Measurements from ENCODE around the gene DNAH2. TPM values are rescaled to one million over a fixed set of nuclear protein-coding genes. Genes with fewer than 3 reads are reported as not detected.

DNAH2 gene
- total and polyA plus RNA-seq, 9 of the 15 experiments (the other 6 are each of a cell fraction or from before 2014, with no cell fraction given), result 0.03 TPM; not detected in 8

- peak; percentile 99 for TF ChIP-seq KDM5B (IDR thresholded peaks at IDR 0.05; ENCODE audit: insufficient replicate concordance, low read depth, low read length)
- no peak for TF ChIP-seq ZNF311 (CRISPR knock-in tag; IDR thresholded peaks at IDR 0.05)
- no peak for TF ChIP-seq FOXO4 (CRISPR knock-in tag; IDR thresholded peaks at IDR 0.05)
- peak in 1 of 2 experiments; percentile 64; a peak in 1 of 4 replicates for TF ChIP-seq CSDE1 (IDR thresholded peaks at IDR 0.05)
- TF ChIP-seq NFATC3 (IDR thresholded peaks at IDR 0.05), result no peak
- TF ChIP-seq U2AF2 (optimal IDR thresholded peaks at IDR 0.05; ENCODE audit: low read depth, low read length), result no peak
- TF ChIP-seq CHD1 (IDR thresholded peaks at IDR 0.05; ENCODE audit: low read length), result peak; percentile 96
- peak; percentile 68; the same call in 1 of the 2 replicates for TF ChIP-seq MXI1 (IDR thresholded peaks at IDR 0.05; ENCODE audit: low read depth, low read length)
- no peak for TF ChIP-seq SRSF9 (IDR thresholded peaks at IDR 0.05; ENCODE audit: borderline replicate concordance, low read depth, low read length)
- TF ChIP-seq ZZZ3 (IDR thresholded peaks at IDR 0.05), result no peak
- TF ChIP-seq HMGXB4 (CRISPR knock-in tag; IDR thresholded peaks at IDR 0.05), result 0 out of 2 replicates have a peak, but pooled peaks have one; percentile 1
- TF ChIP-seq ELF2 (CRISPR knock-in tag; IDR thresholded peaks at IDR 0.05), result no peak
- 0 out of 2 replicates have a peak, but pooled peaks have one; percentile 81 for TF ChIP-seq NFRKB (IDR thresholded peaks at IDR 0.05; ENCODE audit: low read depth)
- TF ChIP-seq BCLAF1 (IDR thresholded peaks at IDR 0.05; ENCODE audit: borderline replicate concordance in 1 of 2, control insufficient read depth in 1 of 2, low read depth in 2 of 2, low read length in 1 of 2), result 0 out of 4 replicates have a peak, but pooled peaks of 1 of the 2 experiments have one; percentile 51
- no peak for TF ChIP-seq ATF4 (CRISPR knock-in tag; IDR thresholded peaks at IDR 0.05)
- TF ChIP-seq GTF2E2 (tag; IDR thresholded peaks at IDR 0.05), result peak; percentile 91; the same call in 1 of the 2 replicates
- TF ChIP-seq POLR2B (IDR thresholded peaks at IDR 0.05; ENCODE audit: low read depth, partially characterized antibody), result peak; percentile 95
Measured at GRCh38 chr17:7687072-7687907, 30.3 kb upstream of the DNAH2 start, which contains the start of gene TP53 (continued).

All from K562 (cell line).